Cardiac muscle cell (in vitro differentiated cells and primary cell): ENCODE results near the gene SMARCD1. TPM values are rescaled to one million over a fixed set of nuclear protein-coding genes. Genes with fewer than 3 reads are reported as not detected.
A peak's percentile ranks its signal among the peaks of the same experiment; 100 is the strongest.

Experiments used
- DNase-seq, 2 donors: peaks; one replicate each; pipeline versions ENCODE4 v3.0.0 to v3.0.0-alpha.2; 2010 to 2017; ENCODE audit warnings: low read depth in 1 of 2, low spot score in 1 of 2
- H3K27ac ChIP-seq: fragments of 200-600 bp; sonication (generic); 2 replicates; pipeline ENCODE4 v1.5.1; 2016
- H3K27me3 ChIP-seq: fragments of 200-600 bp; sonication (generic); 2 replicates; pipeline ENCODE4 v1.6.0; 2016; ENCODE audit warnings: control low read depth
- H3K36me3 ChIP-seq: fragments of 200-600 bp; sonication (generic); 2 replicates; pipeline ENCODE4 v1.5.1; 2016; ENCODE audit warnings: control low read depth
- H3K4me1 ChIP-seq: fragments of 200-600 bp; sonication (generic); 2 replicates; pipeline ENCODE4 v1.8.1; 2017; ENCODE audit warnings: low read depth, mild to moderate bottlenecking, mixed run types
- H3K4me3 ChIP-seq: fragments of 200-600 bp; sonication (generic); 2 replicates; pipeline ENCODE4 v1.5.1; 2016; ENCODE audit warnings: mild to moderate bottlenecking
- H3K9me3 ChIP-seq: fragments of 200-600 bp; sonication (generic); 2 replicates; pipeline ENCODE4 v1.5.1; 2017; ENCODE audit warnings: low read depth, mild to moderate bottlenecking, control low read depth
- polyA plus RNA-seq: library from polyadenylated mRNA; unstranded; fragments of >200 nt; fragmentation: Nextera tagmentation; extraction: Ambion mirVana; gene quantifications from 2 replicates; pipeline ENCODE4 v1.2.1, GENCODE V29; 2016
- total RNA-seq: library from RNA; depleted of rRNA; stranded (reverse); fragments of >200 nt; gene quantifications from 2 replicates; pipeline ENCODE4 v1.2.3, GENCODE V29; 2016
- TF ChIP-seq, protein P1 (sequence below): IDR thresholded peaks from 2 replicates; pipeline ENCODE4 v1.5.1; 2012; ENCODE audit warnings: low read depth, mild to moderate bottlenecking, low read length

Gene SMARCD1
- total and polyA plus RNA-seq, 2 experiments from 2014 or later, result 45.1 to 108 TPM

DNA sequence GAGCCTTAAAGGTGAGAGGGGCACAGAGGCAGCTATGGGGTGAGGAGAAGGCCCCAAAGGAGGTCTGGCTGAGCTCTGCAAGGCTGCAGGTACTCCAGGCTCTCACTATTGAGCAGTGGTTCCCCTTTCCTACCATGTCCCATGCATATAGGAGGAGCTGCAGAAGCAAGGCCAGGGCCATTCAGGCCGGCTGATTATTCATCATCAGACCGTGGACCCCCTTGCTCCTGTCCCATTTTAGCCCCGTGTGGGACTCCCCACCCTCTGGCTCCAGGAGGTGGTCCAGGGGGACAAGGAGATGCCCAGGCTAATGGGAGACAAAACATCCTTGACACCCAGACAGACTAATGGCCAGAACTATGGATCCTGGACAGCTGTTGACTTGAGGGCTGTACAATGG lies 21.8 kb downstream of the SMARCD1 start:
- Histone ChIP-seq H3K4me3 (no peak overlapping the region), H3K27me3 (no peaks in the 10 kb centered on the region), H3K4me1 (peaks cover 42% of the 10 kb centered on the region), H3K9me3 (no peaks in the 10 kb centered on the region), H3K27ac (no peak overlapping the region), H3K36me3 (no peaks in the 10 kb centered on the region)
- TF ChIP-seq, protein P1, sequence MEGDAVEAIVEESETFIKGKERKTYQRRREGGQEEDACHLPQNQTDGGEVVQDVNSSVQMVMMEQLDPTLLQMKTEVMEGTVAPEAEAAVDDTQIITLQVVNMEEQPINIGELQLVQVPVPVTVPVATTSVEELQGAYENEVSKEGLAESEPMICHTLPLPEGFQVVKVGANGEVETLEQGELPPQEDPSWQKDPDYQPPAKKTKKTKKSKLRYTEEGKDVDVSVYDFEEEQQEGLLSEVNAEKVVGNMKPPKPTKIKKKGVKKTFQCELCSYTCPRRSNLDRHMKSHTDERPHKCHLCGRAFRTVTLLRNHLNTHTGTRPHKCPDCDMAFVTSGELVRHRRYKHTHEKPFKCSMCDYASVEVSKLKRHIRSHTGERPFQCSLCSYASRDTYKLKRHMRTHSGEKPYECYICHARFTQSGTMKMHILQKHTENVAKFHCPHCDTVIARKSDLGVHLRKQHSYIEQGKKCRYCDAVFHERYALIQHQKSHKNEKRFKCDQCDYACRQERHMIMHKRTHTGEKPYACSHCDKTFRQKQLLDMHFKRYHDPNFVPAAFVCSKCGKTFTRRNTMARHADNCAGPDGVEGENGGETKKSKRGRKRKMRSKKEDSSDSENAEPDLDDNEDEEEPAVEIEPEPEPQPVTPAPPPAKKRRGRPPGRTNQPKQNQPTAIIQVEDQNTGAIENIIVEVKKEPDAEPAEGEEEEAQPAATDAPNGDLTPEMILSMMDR, result no peak
- DNase-seq, result no peak

DNA sequence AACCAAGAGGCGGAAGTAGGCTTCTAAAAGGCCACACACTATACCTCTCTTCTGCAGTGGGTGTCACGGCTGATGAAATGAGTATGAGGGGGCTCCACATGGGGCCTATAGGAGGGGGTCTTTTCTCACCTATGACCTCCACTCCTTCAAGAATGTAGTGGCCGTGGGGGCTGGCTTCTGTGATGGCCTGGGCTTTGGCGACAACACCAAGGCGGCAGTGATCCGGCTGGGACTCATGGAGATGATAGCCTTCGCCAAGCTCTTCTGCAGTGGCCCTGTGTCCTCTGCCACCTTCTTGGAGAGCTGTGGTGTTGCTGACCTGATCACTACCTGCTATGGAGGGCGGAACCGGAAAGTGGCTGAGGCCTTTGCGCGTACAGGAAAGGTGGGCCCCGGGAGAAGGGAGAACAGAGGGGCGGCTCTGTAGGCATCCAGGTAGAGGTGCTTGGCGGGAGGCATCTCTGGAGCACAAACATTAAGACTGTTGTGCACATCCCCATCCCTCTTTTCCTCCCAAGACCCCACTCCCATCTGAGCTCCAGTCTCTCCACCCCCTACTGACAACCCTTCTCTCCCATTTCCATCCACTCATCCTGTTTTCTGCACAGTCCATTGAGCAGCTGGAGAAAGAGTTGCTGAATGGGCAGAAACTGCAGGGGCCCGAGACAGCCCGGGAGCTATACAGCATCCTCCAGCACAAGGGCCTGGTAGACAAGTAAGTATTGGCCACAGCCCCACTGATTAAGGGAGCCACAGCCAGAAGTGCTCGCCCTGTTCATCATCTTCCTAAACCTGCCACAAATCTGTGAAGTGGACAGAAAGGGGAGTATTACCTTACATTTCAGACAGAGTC lies 22.5 kb downstream of the SMARCD1 start:
- DNase-seq, result no peak
- no peak overlapping the region for H3K4me3 ChIP-seq
- no peaks in the 10 kb centered on the region for H3K36me3 ChIP-seq
- TF ChIP-seq, protein P1, result no peak
- no peaks in the 10 kb centered on the region for H3K27me3 ChIP-seq
- H3K9me3 ChIP-seq, result no peaks in the 10 kb centered on the region
- peaks cover 42% of the 10 kb centered on the region for H3K4me1 ChIP-seq
- peak overlapping the region; percentile 97 for H3K27ac ChIP-seq

DNA sequence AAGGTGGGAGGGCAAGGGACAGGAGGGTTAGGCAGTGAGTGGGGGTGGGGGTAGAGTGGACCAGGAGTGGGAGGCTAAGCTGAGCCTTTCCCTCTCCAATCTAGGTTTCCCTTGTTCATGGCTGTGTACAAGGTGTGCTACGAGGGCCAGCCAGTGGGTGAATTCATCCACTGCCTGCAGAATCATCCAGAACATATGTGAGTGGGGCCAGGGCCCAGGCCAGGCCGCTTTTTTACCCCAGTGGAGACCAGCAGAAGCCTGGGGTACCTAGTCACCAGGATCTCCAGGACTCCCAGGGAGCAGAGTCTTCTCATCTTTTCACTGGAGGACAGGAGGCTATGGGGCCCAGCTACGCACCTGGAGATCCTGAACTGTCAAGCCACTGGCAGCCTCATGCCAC lies 24.2 kb downstream of the SMARCD1 start:
- Histone ChIP-seq H3K36me3 (no peaks in the 10 kb centered on the region), H3K27me3 (no peaks in the 10 kb centered on the region), H3K9me3 (no peaks in the 10 kb centered on the region), H3K4me3 (no peak overlapping the region), H3K4me1 (peaks cover 31% of the 10 kb centered on the region), H3K27ac (peak overlapping the region; percentile 97)
- no peak for DNase-seq
- TF ChIP-seq, protein P1, result no peak

DNA sequence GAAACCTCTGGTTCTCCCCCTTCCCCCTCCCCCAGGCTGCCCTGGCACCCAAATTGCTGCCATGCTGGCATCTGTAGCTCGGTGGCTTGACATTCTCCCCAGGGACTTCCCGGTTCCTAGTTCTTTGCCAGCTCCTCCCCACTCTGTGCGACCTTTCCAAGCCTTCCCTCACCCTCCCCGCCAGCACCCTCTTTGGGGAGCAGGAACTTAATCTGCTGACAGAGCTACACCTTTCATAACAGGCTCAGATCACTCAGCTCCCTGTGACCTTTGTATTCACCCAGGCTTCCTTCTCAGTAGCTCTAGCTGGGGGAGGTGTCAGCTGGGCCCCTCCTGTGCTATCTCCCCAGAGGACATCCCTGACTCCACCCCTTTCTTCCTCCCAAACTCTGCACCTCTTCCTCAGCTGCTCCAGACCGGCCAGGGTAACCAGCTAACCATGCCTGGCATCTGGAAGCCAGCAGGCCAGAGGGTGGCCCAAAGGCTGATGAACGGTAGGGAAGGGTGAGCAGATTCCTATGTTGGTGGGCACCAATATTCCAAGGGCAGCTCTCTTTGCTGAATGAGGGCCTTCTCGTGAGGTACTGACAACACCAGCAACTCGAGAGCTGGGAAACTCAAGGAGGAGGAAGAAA lies 25.1 kb downstream of the SMARCD1 start:
- TF ChIP-seq, protein P1, result no peak
- no peak for DNase-seq
- H3K9me3 ChIP-seq, result no peaks in the 10 kb centered on the region
- H3K36me3 ChIP-seq, result no peaks in the 10 kb centered on the region
- peak overlapping the region; percentile 97 for H3K27ac ChIP-seq
- H3K4me3 ChIP-seq, result no peak overlapping the region
- H3K27me3 ChIP-seq, result no peaks in the 10 kb centered on the region
- peaks cover 31% of the 10 kb centered on the region for H3K4me1 ChIP-seq

DNA sequence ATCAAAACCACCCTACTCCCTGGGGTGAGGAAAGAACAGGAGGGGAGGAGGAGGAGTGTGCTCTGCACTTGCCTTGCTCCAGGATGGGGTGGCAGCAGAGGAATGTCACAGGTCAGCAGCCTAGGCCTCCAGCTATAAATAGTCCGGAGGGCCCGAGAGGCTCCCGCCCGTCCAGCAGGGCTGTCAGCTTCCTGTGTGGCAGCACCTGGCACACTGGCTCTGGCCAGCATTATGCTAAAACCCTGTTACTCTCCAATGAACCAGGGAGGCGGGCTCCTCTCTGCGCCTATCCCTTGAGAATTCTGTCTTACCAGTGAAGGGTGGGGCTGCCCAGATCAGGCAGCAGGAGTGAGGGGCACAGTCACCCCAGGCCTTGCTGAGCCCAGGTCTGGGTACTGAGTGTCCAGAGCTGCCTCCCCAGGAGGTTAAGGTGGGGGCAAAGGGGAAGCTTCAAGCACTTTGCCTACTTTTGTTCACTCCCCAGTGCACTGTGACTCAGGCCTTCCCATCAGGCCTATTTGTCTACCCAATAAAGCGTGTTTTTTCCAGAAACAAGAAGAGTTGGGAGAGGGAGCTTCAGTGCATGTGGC lies 25.7 kb downstream of the SMARCD1 start:
- Histone ChIP-seq H3K36me3 (no peaks in the 10 kb centered on the region), H3K4me3 (no peak overlapping the region), H3K9me3 (no peaks in the 10 kb centered on the region), H3K27ac (peak overlapping the region; percentile 97), H3K27me3 (no peaks in the 10 kb centered on the region), H3K4me1 (peaks cover 31% of the 10 kb centered on the region)
- TF ChIP-seq, protein P1, result no peak
- peak in 1 of 2 donors; percentile 92 for DNase-seq
